RWPE2 (cell line): Measurements from ENCODE around the gene PHLDA1.

Experiments used
- ATAC-seq: fragments of 200-7000 bp; cut with Tn5 transposase; 3 replicates; pipeline ENCODE4 v1.9.1; 2021; ENCODE audit warnings: low read depth
- DNase-seq: peaks from one replicate; pipeline ENCODE4 v3.0.0-alpha.2; 2020; ENCODE audit warnings: low spot score
- H3K27ac ChIP-seq: fragments of 450-650 bp; 2 replicates; pipeline ENCODE4 v1.5.1; 2017; ENCODE audit warnings: mild to moderate bottlenecking; ENCODE audit not compliant: poor library complexity, severe bottlenecking
- H3K27me3 ChIP-seq: fragments of 250-450 bp; sonication (Bioruptor Pico); 2 replicates; pipeline ENCODE4 v1.5.1; 2021; ENCODE audit warnings: mild to moderate bottlenecking, moderate library complexity; ENCODE audit not compliant: insufficient read depth, poor library complexity, severe bottlenecking
- H3K36me3 ChIP-seq: fragments of 250-450 bp; sonication (Bioruptor Pico); 2 replicates; pipeline ENCODE4 v1.5.1; 2020; ENCODE audit warnings: low read depth, mild to moderate bottlenecking, moderate library complexity
- H3K4me1 ChIP-seq: fragments of 250-450 bp; sonication (Bioruptor Pico); 2 replicates; pipeline ENCODE4 v1.5.1; 2021; ENCODE audit warnings: mild to moderate bottlenecking, moderate library complexity; ENCODE audit not compliant: insufficient read depth, poor library complexity, severe bottlenecking
- H3K4me3 ChIP-seq: fragments of 250-450 bp; sonication (Bioruptor Pico); 2 replicates; pipeline ENCODE4 v1.5.1; 2021; ENCODE audit warnings: mild to moderate bottlenecking, moderate library complexity; ENCODE audit not compliant: severe bottlenecking
- H3K9me3 ChIP-seq: fragments of 250-450 bp; sonication (Bioruptor Pico); 2 replicates; pipeline ENCODE4 v1.5.1; 2021; ENCODE audit warnings: mild to moderate bottlenecking, moderate library complexity; ENCODE audit not compliant: severe bottlenecking
- CTCF ChIP-seq: fragments of 450-650 bp; IDR thresholded peaks from one replicate; pipeline ENCODE4 v1.5.1; 2017; ENCODE audit warnings: mild to moderate bottlenecking, moderate library complexity; ENCODE audit not compliant: poor library complexity, severe bottlenecking

The PHLDA1 gene

DNA sequence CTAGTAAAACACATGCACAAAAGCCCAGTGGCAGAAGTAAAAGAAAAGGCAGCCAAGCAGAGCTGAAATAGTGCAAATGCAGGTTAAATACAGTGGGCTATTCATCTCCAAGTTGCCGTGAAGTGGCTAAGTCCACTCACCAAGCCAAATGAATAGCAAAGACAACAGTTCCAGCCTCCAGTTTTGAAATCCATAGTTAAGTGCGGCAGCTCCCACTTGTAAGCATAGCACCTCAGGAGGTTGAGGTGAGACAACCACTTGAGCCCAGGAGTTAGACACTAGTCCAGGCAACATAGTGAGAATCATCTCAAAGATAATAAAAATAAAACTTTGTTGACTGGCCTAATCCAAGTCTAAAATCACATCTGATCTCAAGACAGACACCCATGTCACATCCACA, 9.8 kb upstream of the PHLDA1 start:
- ATAC-seq (no peak), DNase-seq (no peak)
- no peaks in the 10 kb centered on the region for H3K27me3 ChIP-seq
- no peak overlapping the region for H3K27ac ChIP-seq
- H3K36me3 ChIP-seq: peaks cover 30% of the 10 kb centered on the region
- no peak for TF ChIP-seq CTCF
- H3K4me3 ChIP-seq: no peak overlapping the region
- no peaks in the 10 kb centered on the region for H3K9me3 ChIP-seq
- H3K4me1 ChIP-seq: no peaks in the 10 kb centered on the region

- no peak for TF ChIP-seq CTCF
- DNase-seq: no peak
- no peak overlapping the region for H3K4me3 ChIP-seq
Observed at GRCh38 chr12:76040461-76040860, 8.9 kb upstream of the PHLDA1 start.

GRCh38 chr12:76038176-76038575, 6.6 kb upstream of the PHLDA1 start:
- no peak for DNase-seq
- Histone ChIP-seq H3K27me3 (no peaks in the 10 kb centered on the region), H3K27ac (peak overlapping the region; percentile 40), H3K36me3 (no peaks in the 10 kb centered on the region), H3K9me3 (no peaks in the 10 kb centered on the region), H3K4me1 (peaks cover 4% of the 10 kb centered on the region), H3K4me3 (no peak overlapping the region)
- no peak for ATAC-seq
- TF ChIP-seq CTCF: no peak

More at GRCh38 chr12:76040461-76040860, 8.9 kb upstream of the PHLDA1 start:
- H3K27me3 ChIP-seq: no peaks in the 10 kb centered on the region
- no peaks in the 10 kb centered on the region for H3K9me3 ChIP-seq
- ATAC-seq: no peak
- no peak overlapping the region for H3K27ac ChIP-seq
- peaks cover 20% of the 10 kb centered on the region for H3K36me3 ChIP-seq
- H3K4me1 ChIP-seq: no peaks in the 10 kb centered on the region

GRCh38 chr12:76037130-76038103, 5.8 kb upstream of the PHLDA1 start:
- TF ChIP-seq CTCF: peak; percentile 83
- ATAC-seq: peak; percentile 38
- peaks cover 5% of the 10 kb centered on the region for H3K4me1 ChIP-seq
- no peak for DNase-seq
- no peak overlapping the region for H3K4me3 ChIP-seq
- H3K36me3 ChIP-seq: no peaks in the 10 kb centered on the region
- no peaks in the 10 kb centered on the region for H3K9me3 ChIP-seq
- H3K27ac ChIP-seq: peak overlapping the region; percentile 40
- no peaks in the 10 kb centered on the region for H3K27me3 ChIP-seq

- Histone ChIP-seq H3K36me3 (peaks cover 9% of the 10 kb centered on the region), H3K4me1 (peaks cover 5% of the 10 kb centered on the region), H3K27ac (peak overlapping the region; percentile 87), H3K9me3 (no peaks in the 10 kb centered on the region), H3K27me3 (no peaks in the 10 kb centered on the region), H3K4me3 (no peak overlapping the region)
- ATAC-seq (no peak), DNase-seq (no peak)
- no peak for TF ChIP-seq CTCF
Observed at GRCh38 chr12:76035045-76035444, 3.5 kb upstream of the PHLDA1 start.
